Measurements from ENCODE around the gene ZG16B.

Gene ZG16B

GRCh38 chr16:2874032-2874911 lies 44.2 kb downstream of the ZG16B start:
- H3K27me3 Mint-ChIP-seq (ENCODE audit: low read depth): peaks cover 6% of the 10 kb centered on the region
- H3K9me3 Mint-ChIP-seq: no peaks in the 10 kb centered on the region
- H3K27ac Mint-ChIP-seq: no peak overlapping the region
- H3K4me1 Mint-ChIP-seq (ENCODE audit: low read depth): peaks cover 5% of the 10 kb centered on the region
- no peaks in the 10 kb centered on the region for H3K36me3 Mint-ChIP-seq (ENCODE audit: low read depth)
- no peak overlapping the region for H3K4me3 Mint-ChIP-seq

- H3K27me3 Mint-ChIP-seq (ENCODE audit: low read depth): peaks cover 13% of the 10 kb centered on the region
- H3K4me3 Mint-ChIP-seq: no peak overlapping the region
- no peaks in the 10 kb centered on the region for H3K36me3 Mint-ChIP-seq (ENCODE audit: low read depth)
- no peak overlapping the region for H3K27ac Mint-ChIP-seq
- H3K9me3 Mint-ChIP-seq: no peaks in the 10 kb centered on the region
- no peaks in the 10 kb centered on the region for H3K4me1 Mint-ChIP-seq (ENCODE audit: low read depth)
Measured at GRCh38 chr16:2874912-2875362, 44.8 kb downstream of the ZG16B start.

DNA sequence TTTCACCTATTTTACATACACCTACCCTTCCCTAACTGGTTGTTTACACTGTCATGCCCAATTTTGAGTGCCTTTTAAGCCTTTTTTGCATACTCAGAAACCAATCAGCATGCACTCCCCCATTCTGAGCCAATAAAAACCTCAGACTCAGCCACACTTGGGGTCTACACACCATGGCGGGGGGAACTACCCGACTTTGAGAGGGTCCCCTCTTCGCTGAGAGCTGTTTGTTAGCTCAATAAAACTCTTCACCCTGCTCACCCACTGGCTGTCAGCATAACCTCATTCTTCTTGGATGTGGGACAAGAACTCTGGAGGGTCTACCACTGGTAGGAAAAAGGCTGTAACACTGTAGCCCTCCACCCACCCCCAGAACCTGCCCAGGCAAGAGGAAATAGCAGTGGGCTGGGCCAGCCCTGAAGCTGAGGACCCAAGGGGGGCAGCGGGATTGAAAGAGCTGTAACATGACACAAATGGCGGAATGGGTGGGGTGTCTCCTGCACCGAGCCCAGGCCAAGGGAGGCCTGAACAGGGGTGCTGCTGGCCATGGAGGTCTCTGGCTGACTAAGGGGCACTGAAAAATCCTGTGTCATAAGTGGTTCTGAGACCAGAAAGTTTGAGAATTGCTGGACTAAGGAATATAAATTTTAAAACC lies 49.9 kb downstream of the ZG16B start:
- H3K27ac Mint-ChIP-seq: no peak overlapping the region

More for the DNA sequence above, 49.9 kb downstream of the ZG16B start:
- H3K36me3 Mint-ChIP-seq (ENCODE audit: low read depth): no peaks in the 10 kb centered on the region
- H3K4me3 Mint-ChIP-seq: no peak overlapping the region
- H3K9me3 Mint-ChIP-seq: no peaks in the 10 kb centered on the region
- peaks cover 8% of the 10 kb centered on the region for H3K4me1 Mint-ChIP-seq (ENCODE audit: low read depth)
- H3K27me3 Mint-ChIP-seq (ENCODE audit: low read depth): peaks cover 13% of the 10 kb centered on the region
